Hindlimb muscle (tissue), 1 donor: ENCODE data around the gene PPP1R1C. TPM values are rescaled to one million over a fixed set of nuclear protein-coding genes. Genes with fewer than 3 reads are reported as not detected.
A peak's percentile ranks its signal among the peaks of the same experiment; 100 is the strongest.

Experiments
- DNase-seq: peaks from one replicate; pipeline ENCODE4 v3.0.0-alpha.2; 2013
- polyA plus RNA-seq: library from polyadenylated mRNA; unstranded; fragments of 120-200 nt; gene quantifications from one replicate; pipeline ENCODE4 v1.2.1, GENCODE V29; 2013; ENCODE audit not compliant: insufficient read length

The PPP1R1C gene
- polyA plus RNA-seq, 1 donor, result not detected

DNA sequence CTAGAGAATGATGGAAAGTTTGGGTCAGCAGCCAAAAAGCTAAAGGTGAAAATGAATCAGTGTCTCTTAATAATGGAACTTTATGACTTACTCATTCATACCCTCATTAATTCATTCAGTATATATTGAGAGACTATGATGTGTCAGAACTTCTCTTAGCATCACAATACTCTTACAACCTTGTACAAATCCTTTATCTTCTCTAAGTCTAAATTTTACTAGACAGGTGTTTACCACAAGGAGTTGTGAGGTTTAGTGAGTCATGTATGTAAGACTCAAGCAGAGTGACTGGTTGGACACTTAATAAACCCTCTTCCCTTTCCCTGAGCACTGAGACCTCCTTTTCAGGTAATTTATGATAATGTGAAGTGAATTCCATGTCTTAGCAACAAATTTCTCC lies 129.6 kb downstream of the PPP1R1C start:
- DNase-seq, result no peak

DNA sequence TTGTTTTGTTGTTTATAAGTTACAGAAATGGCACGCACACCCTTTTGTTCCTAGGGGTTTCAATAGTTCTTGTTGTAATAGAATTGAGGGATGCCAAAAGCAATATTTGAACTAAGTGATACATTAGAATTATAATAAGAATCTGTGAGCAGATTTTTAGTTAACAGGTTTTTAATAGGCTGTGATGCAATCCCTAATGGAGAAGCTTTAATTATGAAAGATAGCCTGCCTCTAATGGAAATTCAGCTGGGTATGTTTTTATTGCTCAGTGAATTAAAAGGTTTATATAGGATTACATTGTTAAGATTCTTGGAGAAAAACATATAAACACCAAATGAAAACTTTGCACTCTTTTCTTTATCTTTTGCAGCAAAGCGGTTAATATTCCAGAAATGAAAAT lies 131.1 kb downstream of the PPP1R1C start:
- no peak for DNase-seq

DNA sequence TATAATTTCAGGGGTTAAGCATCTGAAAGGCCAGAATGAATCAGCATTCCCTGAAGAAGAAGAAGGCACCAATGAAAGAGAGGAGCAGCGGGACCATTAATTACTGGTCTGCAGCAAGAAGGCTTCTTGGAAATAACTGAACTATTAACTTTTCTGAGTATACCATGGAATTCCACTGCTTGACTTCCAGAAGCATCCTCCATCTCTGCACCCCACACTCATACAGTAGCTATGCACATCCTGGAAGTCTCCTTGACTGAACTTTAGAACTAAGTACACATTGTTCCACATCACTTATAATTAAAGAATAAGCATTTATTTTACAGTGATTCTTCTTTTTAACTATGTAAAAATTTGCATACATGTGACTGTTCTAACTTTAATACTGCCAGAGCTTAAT lies 131.5 kb downstream of the PPP1R1C start:
- no peak for DNase-seq

DNA sequence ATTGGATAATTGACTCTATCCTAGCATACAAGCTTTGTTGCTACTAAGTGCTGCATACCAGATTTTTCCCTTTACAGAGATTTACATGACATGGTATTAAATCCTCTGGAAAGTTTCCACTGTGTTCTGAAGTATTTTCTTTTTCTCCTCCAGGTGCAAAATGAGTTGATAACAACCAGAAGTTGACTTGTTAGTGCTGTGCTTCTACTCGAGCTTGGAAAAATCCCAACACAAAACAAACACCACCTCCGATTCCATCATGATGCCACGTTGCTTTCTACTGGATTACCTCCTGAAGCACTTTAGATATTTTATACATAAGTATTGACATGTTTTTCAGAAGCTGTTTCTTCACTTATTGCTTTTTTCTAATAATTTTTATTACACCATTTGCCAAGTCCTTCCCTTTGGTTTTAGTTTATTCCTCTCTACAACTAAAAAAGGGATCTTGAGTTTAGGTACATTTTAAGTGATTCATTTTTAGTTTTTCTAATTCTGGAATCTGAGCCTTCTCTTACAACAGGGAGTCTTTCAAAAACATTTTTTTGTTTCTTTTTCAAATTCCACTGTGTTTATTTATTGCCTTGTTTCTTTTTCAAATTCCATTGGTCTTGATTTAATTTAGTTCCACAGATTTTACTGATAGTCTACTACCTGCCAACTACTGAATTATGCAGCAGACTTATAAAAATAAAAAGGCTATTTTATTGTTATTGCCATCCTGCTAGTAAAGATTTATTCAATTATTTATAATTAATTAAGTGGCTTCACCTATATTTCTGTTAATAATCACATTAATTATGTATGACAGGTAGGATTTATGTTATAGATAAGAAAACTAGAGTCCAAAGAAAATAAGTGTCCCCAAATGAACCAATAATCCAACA lies 143.4 kb downstream of the PPP1R1C start:
- DNase-seq, result no peak

DNA sequence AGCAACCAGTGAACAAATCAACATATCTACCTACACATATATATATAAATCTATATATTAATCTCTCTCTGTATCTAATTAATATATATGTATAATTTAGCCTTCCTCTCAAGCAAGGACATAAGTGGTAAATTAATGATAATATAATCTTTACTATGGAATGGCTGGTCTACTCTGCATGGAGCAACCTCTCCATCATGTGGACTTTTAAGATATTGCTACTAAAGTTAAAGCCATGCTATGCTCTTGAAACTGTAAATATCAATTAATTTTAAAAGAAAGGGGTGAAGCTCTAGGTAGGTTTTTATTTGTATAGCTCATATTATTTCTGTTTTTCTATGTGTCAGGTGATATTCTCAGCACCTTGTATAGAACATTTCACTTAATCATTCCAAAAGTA lies 147.0 kb downstream of the PPP1R1C start:
- DNase-seq, result no peak

DNA sequence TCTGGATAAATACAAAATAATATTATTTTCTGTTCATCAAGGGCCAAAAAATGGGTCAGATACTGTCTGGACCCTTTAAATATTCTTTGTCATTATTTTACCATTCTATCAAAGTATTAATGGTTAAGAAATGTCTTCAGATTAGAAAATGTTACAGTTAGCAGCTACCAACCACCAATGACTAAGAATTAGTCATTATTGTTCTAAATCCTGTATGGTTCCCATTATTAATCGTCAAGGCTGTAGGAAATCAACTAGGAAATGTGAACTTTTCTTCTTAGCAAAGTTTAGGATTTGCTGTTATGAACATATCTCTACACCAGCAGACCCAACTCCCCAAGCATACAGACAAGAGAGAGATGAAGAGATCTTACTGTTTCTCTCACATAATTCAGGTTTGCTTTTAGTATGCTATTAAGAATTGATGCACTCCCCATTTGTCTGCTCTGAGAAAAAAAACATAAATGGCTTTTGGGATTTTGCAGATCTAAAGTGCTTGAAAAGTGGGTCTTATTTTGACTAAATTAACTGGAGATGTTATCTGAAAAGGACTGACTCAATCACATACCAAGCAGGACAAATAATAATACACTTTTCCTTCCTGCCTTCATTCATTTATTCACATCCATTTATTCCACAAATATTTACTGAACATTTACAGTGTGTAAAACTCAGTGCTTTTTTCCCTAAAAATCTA lies 147.7 kb downstream of the PPP1R1C start:
- no peak for DNase-seq

DNA sequence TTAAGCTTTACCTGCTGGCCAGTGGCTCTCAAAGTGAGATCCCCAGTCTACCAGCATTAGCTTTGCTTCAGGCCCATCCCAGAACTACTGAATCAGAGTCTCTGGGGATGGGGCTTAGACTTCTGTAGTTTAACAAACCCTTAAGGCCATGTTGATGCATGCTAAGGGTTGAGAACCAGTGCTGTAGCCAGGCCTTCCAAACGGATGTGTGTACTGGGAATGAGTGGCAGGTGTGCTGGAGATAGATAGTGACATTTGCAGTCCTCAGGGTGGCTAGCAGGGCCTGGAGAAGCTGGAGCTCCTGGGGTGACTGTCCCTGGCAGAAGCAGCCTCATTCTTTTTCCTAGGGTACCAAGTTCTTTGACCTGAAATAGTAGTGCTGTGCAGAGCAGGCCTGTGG lies 148.5 kb downstream of the PPP1R1C start:
- DNase-seq, result no peak

DNA sequence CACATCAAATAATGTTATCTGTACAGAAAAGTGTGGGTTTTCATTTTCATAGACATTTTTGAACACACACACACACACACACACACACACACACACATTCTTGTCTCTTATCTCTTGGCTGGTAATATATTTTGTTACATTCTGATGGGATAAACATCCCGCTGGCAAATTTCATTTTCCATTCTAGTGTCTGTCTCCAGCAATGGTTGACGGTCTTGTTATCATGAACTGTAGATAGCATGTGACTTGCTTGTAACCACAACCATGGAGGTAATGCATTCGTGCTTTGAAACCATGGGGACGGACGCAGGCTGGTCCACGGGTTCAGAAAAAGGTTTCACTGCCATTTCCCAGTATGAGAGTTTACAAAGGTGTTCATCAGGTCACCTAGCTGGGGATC lies 156.4 kb downstream of the PPP1R1C start:
- DNase-seq, result no peak

DNA sequence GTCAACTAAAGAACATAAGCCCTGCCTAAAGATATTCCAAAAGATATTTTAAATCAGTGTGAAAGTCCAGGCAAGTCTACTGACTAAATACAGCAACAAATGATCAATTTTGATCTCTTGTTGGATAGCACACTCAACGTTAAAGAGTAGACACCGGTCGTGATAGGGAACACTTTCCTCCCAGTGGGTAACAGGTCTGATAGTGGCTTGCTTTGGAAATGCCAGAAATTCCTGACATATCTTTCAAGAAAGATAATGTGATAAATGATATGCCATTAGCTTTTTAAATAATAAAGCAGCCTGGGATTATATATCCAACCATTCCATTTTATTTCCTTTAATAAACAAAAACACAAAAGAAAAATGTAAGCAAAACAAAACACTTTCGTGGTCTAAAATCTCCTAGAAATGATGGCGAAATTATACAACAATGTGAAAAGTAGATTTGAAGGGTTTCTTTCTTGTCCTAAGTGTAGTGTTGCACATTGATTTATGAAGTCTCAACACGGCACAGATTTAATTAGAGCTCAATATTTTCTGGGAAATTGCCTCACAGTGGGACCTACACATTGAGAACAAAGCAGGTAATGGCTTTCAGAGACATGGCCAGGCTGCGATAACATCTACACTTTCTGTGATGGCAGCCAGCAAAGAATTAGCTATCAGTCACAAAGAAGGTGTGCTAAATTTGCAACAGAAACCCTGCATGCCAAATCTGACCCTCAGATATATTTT lies 158.6 kb downstream of the PPP1R1C start:
- DNase-seq, result no peak

DNA sequence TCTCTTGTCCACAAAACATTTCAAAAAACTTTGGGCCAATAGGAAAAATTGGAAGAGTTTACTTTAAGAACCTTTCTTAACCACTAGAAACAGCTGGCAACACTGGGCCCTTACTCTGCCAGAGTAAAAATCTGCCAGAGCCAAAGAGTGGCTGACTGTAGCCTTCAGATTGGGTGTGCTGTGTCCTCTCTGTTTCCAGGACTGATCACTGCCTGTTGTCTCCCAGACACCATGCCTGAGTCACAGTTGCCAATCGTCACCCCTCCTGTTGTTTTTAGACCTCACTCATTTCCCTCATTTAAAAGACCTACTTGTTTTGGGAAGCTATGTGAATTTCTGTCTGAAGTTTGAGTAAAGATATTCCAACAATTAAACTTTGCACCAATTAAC lies 159.1 kb downstream of the PPP1R1C start:
- peak; percentile 17 for DNase-seq

DNA sequence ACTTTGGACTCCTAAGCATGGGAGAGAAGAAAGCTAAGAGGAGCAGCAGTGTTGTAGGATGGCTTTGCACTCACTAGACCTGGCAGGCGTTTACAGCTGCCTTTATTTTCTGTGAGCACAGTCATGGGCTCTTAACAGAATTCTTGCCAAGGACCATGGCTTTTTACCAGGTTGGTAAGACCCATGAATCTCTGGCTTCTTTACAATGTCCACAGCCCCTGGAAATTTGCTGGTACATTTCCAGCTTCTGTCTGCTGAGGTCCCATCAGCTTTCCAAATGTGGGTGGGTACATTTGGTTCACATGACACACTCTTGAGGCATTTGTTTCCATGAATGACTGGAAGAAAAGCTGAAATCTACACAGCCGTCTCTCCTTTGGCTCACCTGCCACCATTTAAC lies 162.7 kb downstream of the PPP1R1C start:
- DNase-seq, result no peak

DNA sequence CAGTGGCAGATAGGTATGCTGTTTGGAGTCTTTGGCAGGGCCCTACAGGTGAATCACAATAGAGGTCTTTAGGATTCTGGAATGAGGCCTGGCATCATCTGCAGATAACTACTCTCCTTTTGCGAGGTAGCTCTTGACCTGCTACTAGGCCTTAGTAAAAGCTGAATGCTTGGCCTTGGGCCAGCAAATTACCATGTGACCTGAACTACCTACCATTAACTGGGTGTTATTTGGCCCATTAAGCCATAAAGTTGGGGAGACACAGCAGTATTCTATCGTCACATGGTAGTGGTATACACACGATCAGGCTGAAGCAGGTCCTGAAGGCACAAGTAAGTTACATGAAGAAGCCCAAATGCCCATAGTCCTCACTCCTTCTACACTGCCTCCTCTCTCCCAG lies 178.2 kb downstream of the PPP1R1C start:
- DNase-seq, result no peak

DNA sequence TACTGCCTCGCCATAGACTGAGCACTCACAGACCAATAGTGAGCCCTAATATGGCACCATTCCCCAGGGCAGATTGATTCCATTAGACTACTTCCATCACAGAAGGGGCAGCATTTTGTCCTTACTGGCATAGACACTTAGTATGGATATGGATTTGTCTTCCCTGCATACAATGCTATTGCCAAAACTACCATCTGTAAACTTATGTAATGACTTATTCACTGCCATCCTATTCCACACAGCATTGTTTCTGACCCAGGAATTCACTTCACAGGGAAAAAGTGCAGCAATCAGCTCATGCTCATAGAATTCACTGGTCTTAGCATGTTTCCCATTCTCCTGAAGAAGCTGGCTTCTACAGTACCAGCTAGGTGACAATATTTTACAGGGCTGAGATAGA lies 179.0 kb downstream of the PPP1R1C start:
- DNase-seq, result no peak

DNA sequence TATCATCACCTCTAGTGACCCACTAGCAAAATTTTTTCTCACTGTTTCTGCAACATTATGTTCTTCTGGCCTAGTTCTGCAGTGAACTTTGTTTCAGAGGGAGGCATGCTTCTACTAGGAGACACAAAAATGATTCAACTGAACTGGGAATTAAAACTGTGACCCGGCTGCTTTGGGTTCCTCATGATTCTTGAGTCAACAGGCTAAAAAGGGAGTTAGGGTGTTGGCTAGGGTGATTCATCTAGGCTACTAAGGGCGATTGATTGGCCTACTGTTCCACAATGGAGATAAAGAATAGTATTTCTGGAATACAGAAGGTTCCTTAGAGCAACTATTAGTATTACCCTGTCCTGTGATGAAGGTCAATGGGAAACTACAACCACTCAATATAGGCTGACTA lies 179.5 kb downstream of the PPP1R1C start:
- no peak for DNase-seq

DNA sequence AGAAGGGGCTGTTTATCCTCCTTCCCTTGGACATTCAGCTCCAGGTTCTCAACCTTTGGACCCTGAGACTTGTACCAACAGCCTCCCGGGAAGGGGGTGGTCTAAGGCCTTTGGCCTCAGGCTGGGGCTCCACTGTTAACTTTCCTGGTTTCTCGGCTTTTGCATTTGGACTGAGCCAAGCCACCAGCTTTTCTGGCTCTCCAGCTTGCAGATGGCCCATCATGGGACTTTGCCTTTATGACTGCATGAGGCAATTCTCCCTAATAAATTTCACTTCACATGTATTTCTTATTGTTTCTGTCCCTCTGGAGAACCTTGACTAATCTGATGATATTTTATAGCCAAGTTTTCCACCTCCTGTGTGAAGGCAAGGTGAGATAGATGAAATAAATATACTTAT lies 180.8 kb downstream of the PPP1R1C start:
- DNase-seq, result no peak

DNA sequence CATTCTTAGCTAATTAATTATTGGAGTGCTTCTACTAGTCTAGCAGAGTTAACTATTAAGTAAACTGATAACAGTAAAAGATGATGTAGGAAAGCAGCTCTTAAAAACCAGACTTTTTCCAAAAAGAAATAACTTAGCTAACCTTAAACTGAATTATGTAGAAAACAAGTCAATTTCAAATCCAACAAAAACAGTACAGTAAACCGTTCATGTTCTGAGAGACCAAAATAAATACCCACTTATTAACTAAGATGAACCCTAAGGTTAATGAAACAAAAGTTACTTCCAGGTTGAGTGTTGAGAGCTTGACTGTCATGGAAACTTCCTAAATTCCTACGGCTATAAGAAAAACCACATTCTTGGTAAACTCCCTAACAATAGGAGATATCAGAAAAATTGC lies 181.2 kb downstream of the PPP1R1C start:
- DNase-seq, result no peak

Other genes starting within 250 kb of the PPP1R1C start
- gene ITPRID2, start 94.1 kb upstream of the PPP1R1C start, polyA plus RNA-seq, result 58.4 TPM